ENCODE results near the gene EXOSC3. TPM values are rescaled to one million over a fixed set of nuclear protein-coding genes. Genes with fewer than 3 reads are reported as not detected.

The EXOSC3 gene
- total and polyA plus RNA-seq, 8 donors = 7.2 to 19.9 (median 13.8) TPM

GRCh38 chr9:37801287-37801850 lies 16.5 kb upstream of the EXOSC3 start:
- peak; percentile 46 to 64 (median 60) for ATAC-seq
- Histone ChIP-seq H3K36me3 (no peaks in the 10 kb centered on the region), H3K27ac (peak overlapping the region; percentile 67 to 91 (median 80)), H3K27me3 (no peaks in the 10 kb centered on the region), H3K9me3 (no peaks in the 10 kb centered on the region), H3K4me1 (peaks cover 15 to 25% (median 20%) of the 10 kb centered on the region in 3 donors), H3K4me3 (peak overlapping the region; percentile 80 to 98 (median 95))
- intact Hi-C loops (cut with DNase I) = no loop called here
- FAIRE-seq = no peak
- peak in 5 of 6 donors; percentile 18 to 73 (median 45) for DNase-seq
- no peak for TF ChIP-seq CTCF (IDR thresholded peaks at IDR 0.05)
- WGBS, 2 donors = 1% methylated on average over 45 of the region's 45 CpGs

- intact Hi-C loops (cut with DNase I) = no loop called here
- WGBS, 2 donors = 0 to 1% methylated on average over 49 to 72 of the region's 72 CpGs
- Histone ChIP-seq H3K27ac (peak within 1 kb of the TSS; percentile 67 to 91 (median 80)), H3K9me3 (no peaks in the 10 kb centered on the region), H3K4me3 (peak within 1 kb of the TSS; percentile 80 to 98 (median 95)), H3K4me1 (peaks cover 15 to 25% (median 20%) of the 10 kb centered on the region in 3 donors), H3K36me3 (no peaks in the 10 kb centered on the region), H3K27me3 (no peaks in the 10 kb centered on the region)
- DNase-seq (peak; percentile 82 to 96 (median 91)), FAIRE-seq (no peak), ATAC-seq (peak; percentile 94 to 98 (median 96))
- TF ChIP-seq CTCF (IDR thresholded peaks at IDR 0.05) = no peak
Observed at GRCh38 chr9:37800631-37801286, 15.9 kb upstream of the EXOSC3 start, which contains the start of gene DCAF10. Gene DCAF10, plus strand, starts transcription at chr9:37800797. Its CDS starts 70 bp downstream, at chr9:37800867.

- Histone ChIP-seq H3K4me1 (peaks cover 12 to 24% (median 20%) of the 10 kb centered on the region in 3 donors), H3K27ac (no peak overlapping the region), H3K4me3 (no peak overlapping the region), H3K27me3 (no peaks in the 10 kb centered on the region), H3K9me3 (no peaks in the 10 kb centered on the region), H3K36me3 (no peaks in the 10 kb centered on the region)
- FAIRE-seq (no peak), ATAC-seq (no peak), DNase-seq (no peak)
- WGBS, 2 donors = 60 to 69% methylated on average over 1 of the region's 1 CpG
- TF ChIP-seq CTCF (IDR thresholded peaks at IDR 0.05) = no peak
- intact Hi-C loops (cut with DNase I) = no loop called here
Observed at GRCh38 chr9:37798677-37799076, 13.8 kb upstream of the EXOSC3 start.

GRCh38 chr9:37796232-37796631 lies 11.4 kb upstream of the EXOSC3 start:
- H3K27ac ChIP-seq = no peak overlapping the region
- intact Hi-C loops (cut with DNase I) = no loop called here
- 52 to 55% methylated on average over 2 of the region's 2 CpGs for WGBS, 2 donors
- H3K4me3 ChIP-seq = no peak overlapping the region
- H3K36me3 ChIP-seq = no peaks in the 10 kb centered on the region
- H3K4me1 ChIP-seq = peaks cover 0 to 4% (median 4%) of the 10 kb centered on the region in 3 donors
- FAIRE-seq (no peak), ATAC-seq (no peak), DNase-seq (no peak)
- no peak for TF ChIP-seq CTCF (IDR thresholded peaks at IDR 0.05)
- H3K27me3 ChIP-seq = no peaks in the 10 kb centered on the region
- H3K9me3 ChIP-seq = no peaks in the 10 kb centered on the region

- DNase-seq (no peak), FAIRE-seq (no peak), ATAC-seq (no peak)
- Histone ChIP-seq H3K27me3 (no peaks in the 10 kb centered on the region), H3K4me1 (no peaks in the 10 kb centered on the region), H3K27ac (no peak overlapping the region), H3K4me3 (no peak overlapping the region), H3K9me3 (no peaks in the 10 kb centered on the region), H3K36me3 (no peaks in the 10 kb centered on the region)
- intact Hi-C loops (cut with DNase I) = no loop called here
- TF ChIP-seq CTCF (IDR thresholded peaks at IDR 0.05) = no peak
- 86 to 92% methylated on average over 5 of the region's 5 CpGs for WGBS, 2 donors
Observed at GRCh38 chr9:37792122-37792521, 7.3 kb upstream of the EXOSC3 start.

Data from pancreas (tissue), 10 donors.